GM03348 (cell line): ENCODE results near the gene GALE.
"Not testable (repeated sequence)": the region's sequence is repeated elsewhere in the genome, so short reads cannot be mapped to it uniquely, and the experiment has no call there.

Experiments
- DNase-seq: peaks from one replicate; pipeline ENCODE4 v3.0.0; 2012; ENCODE audit warnings: low spot score

Gene GALE

GRCh38 chr1:23800400-23801337, at the start of gene GALE:
Gene GALE, minus strand, starts transcription at chr1:23800754. Its CDS starts 1,747 bp downstream, at chr1:23799007.
- DNase-seq: peak; percentile 98

GRCh38 chr1:23848673-23849616, 48.4 kb upstream of the GALE start:
- DNase-seq: no peak

- DNase-seq: not testable (repeated sequence)
These were observed 47.0 kb upstream of the GALE start for GRCh38 chr1:23847482-23848095.

- no peak for DNase-seq
These were observed 44.6 kb upstream of the GALE start for GRCh38 chr1:23845163-23845562.

- DNase-seq: no peak
These were observed 43.1 kb upstream of the GALE start for GRCh38 chr1:23843644-23844043.

GRCh38 chr1:23838401-23838866, 37.9 kb upstream of the GALE start:
- peak; percentile 84 for DNase-seq

- DNase-seq: no peak
These were observed 37.4 kb upstream of the GALE start for GRCh38 chr1:23837908-23838307.

- no peak for DNase-seq
These were observed 35.5 kb upstream of the GALE start for GRCh38 chr1:23836037-23836436.

- not testable (repeated sequence) for DNase-seq
These were observed 33.6 kb upstream of the GALE start for GRCh38 chr1:23834156-23834555.

- no peak for DNase-seq
These were observed 27.2 kb upstream of the GALE start for GRCh38 chr1:23827717-23828116.

- DNase-seq: not testable (repeated sequence)
These were observed 26.0 kb upstream of the GALE start for GRCh38 chr1:23826590-23826989.

- no peak for DNase-seq
These were observed 25.4 kb upstream of the GALE start for GRCh38 chr1:23825762-23826522.

GRCh38 chr1:23825076-23825761, 24.7 kb upstream of the GALE start, which contains the start of gene HMGCL:
Gene HMGCL, minus strand, starts transcription at chr1:23825429. Its CDS starts 14 bp downstream, at chr1:23825415.
- DNase-seq: peak; percentile 96

- DNase-seq: peak; percentile 25
These were observed 24.1 kb upstream of the GALE start for GRCh38 chr1:23824711-23825075.

GRCh38 chr1:23823767-23824166, 23.2 kb upstream of the GALE start:
- no peak for DNase-seq

- no peak for DNase-seq
These were observed 17.1 kb upstream of the GALE start for GRCh38 chr1:23817633-23818032.

GRCh38 chr1:23816906-23817305, 16.4 kb upstream of the GALE start:
- no peak for DNase-seq

- no peak for DNase-seq
These were observed 15.8 kb upstream of the GALE start for GRCh38 chr1:23816361-23816760.

GRCh38 chr1:23814016-23814415, 13.5 kb upstream of the GALE start:
- no peak for DNase-seq

- peak; percentile 34 for DNase-seq
These were observed 10.4 kb upstream of the GALE start for GRCh38 chr1:23810818-23811540.
